Prostate gland (tissue), 2 donors: ENCODE data around the gene CDC40. TPM values are rescaled to one million over a fixed set of nuclear protein-coding genes. Genes with fewer than 3 reads are reported as not detected.

Experiments
- DNase-seq: peaks from one replicate; pipeline ENCODE4 v3.0.0-alpha.2; 2019; ENCODE audit warnings: low spot score
- H3K27ac ChIP-seq, 2 donors: fragments of 200-600 bp; sonication (generic); 2 replicates each; pipeline ENCODE4 v1.5.1; 2017 to 2019
- H3K27me3 ChIP-seq: fragments of 200-600 bp; sonication (generic); replicated peaks from 2 replicates; pipeline ENCODE4 v1.5.1; 2019; ENCODE audit not compliant: insufficient read depth
- H3K36me3 ChIP-seq, 2 donors: fragments of 200-600 bp; sonication (generic); 1 replicate in 1 of 2; 2 replicates in 1 of 2; pipeline versions ENCODE4 v1.5.1 to v1.8.1; 2017 to 2019
- H3K4me1 ChIP-seq: fragments of 200-600 bp; sonication (generic); replicated peaks from 2 replicates; pipeline ENCODE4 v1.5.1; 2019
- H3K4me3 ChIP-seq, 2 donors: fragments of 200-600 bp; sonication (generic); 2 replicates each; pipeline ENCODE4 v1.5.1; 2017 to 2019
- H3K9me3 ChIP-seq: fragments of 200-600 bp; sonication (generic); 2 replicates; pipeline ENCODE4 v1.5.1; 2017
- POLR2A ChIP-seq: fragments of 450-650 bp; IDR thresholded peaks from one replicate; pipeline ENCODE4 v1.6.1; 2016; ENCODE audit warnings: antibody characterized with exemption, mild to moderate bottlenecking
- POLR2AphosphoS5 ChIP-seq: sonication (generic); formaldehyde crosslinking; IDR thresholded peaks from one replicate; pipeline ENCODE4 v1.6.1; 2017; ENCODE audit warnings: antibody characterized with exemption
- whole genome bisulfite sequencing: methylation state at CpG from one replicate; pipeline ENCODE4 v1.1.5; 2018; 5-methylcytosine and 5-hydroxymethylcytosine counted together
- intact Hi-C: fragments of 100-400 bp; cut with DNase I; formaldehyde crosslinking; loops from one replicate; pipeline ENCODE4 v1.14.2; 2022
- total RNA-seq, 2 donors: library from RNA; depleted of rRNA; stranded (reverse); fragments of >200 nt; gene quantifications; one replicate each; pipeline ENCODE4 v1.1.0, GENCODE V29; 2016
- TF ChIP-seq, protein P1 (sequence below), 4 experiments: fragments of 200-600 bp in 2 of 4; fragments of 450-650 bp in 2 of 4; sonication (generic) in 2 of 4; IDR thresholded peaks; 1 replicate in 3 of 4; 2 replicates in 1 of 4; pipeline ENCODE4 v1.5.1; 2016 to 2019; ENCODE audit warnings: antibody characterized with exemption in 4 of 4, mild to moderate bottlenecking in 2 of 4, moderate library complexity in 2 of 4

Gene CDC40
- total RNA-seq, 2 donors from 2014 or later, result 15.8 to 20.4 TPM

DNA sequence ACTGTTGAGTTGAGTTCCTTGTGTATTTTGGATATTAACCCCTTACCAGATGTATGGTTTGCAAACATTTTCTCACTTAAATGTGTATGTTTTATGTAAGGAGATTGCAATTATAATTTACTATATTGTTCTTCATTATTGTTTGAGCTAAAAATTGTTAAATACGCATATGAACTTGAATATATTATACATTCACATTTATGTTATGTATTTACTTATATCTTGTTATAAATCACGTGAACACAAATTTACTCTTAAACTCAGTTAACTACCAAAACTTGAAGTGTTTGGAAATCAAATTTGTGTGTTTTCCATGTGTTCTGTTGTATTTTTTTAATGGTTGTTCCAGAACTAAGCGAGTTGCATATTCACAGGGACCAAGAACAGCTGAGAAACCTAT is 18.3 kb downstream of the CDC40 start:
- 99% methylated on average over 3 of the region's 3 CpGs for WGBS
- no peak overlapping the region for H3K27ac ChIP-seq
- H3K4me3 ChIP-seq, result no peak overlapping the region
- no peaks in the 10 kb centered on the region for H3K36me3 ChIP-seq
- TF ChIP-seq, protein P1, sequence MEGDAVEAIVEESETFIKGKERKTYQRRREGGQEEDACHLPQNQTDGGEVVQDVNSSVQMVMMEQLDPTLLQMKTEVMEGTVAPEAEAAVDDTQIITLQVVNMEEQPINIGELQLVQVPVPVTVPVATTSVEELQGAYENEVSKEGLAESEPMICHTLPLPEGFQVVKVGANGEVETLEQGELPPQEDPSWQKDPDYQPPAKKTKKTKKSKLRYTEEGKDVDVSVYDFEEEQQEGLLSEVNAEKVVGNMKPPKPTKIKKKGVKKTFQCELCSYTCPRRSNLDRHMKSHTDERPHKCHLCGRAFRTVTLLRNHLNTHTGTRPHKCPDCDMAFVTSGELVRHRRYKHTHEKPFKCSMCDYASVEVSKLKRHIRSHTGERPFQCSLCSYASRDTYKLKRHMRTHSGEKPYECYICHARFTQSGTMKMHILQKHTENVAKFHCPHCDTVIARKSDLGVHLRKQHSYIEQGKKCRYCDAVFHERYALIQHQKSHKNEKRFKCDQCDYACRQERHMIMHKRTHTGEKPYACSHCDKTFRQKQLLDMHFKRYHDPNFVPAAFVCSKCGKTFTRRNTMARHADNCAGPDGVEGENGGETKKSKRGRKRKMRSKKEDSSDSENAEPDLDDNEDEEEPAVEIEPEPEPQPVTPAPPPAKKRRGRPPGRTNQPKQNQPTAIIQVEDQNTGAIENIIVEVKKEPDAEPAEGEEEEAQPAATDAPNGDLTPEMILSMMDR (IDR thresholded peaks at IDR 0.05), result no peak
- TF ChIP-seq POLR2A, result no peak
- no peak for TF ChIP-seq POLR2AphosphoS5
- no peak for DNase-seq
- no peaks in the 10 kb centered on the region for H3K9me3 ChIP-seq
- H3K4me1 ChIP-seq, result no peaks in the 10 kb centered on the region
- H3K27me3 ChIP-seq, result no peaks in the 10 kb centered on the region
- intact Hi-C loops, result no loop called here

DNA sequence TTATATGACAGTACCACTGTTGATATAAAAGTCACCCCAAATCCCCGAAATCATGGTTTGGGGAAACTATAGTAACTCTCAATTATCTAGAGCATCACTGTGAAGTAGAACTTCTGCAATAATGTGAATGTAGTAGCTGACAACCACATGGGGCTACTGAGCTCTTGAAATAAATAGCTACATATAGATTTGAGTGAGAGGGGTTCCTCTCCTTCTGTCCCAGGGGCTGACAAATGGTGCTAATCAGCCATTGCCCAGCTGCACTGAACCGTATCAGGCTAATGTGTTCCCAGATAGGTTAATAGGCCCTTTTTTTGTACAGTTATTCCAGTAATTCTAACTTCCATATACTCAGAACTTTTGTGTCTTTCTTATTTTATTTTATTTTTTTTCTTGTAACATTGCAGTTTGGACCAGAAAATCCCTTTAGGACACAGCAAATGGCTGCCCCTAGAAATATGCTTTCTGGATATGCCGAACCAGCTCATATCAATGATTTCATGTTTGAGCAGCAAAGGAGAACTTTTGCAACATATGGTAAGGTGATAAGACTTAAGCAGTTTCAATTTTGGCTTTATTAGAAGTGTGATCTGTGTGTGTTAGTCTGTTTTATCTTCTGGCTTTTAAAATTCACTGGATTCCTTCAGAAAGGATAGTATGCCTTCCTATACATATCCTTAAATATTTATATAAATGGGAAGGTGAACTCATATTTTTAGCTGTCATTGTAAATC is 21.1 kb downstream of the CDC40 start:
- no peak for DNase-seq
- Histone ChIP-seq H3K9me3 (no peaks in the 10 kb centered on the region), H3K36me3 (no peaks in the 10 kb centered on the region), H3K4me1 (no peaks in the 10 kb centered on the region), H3K4me3 (no peak overlapping the region), H3K27me3 (no peaks in the 10 kb centered on the region), H3K27ac (no peak overlapping the region)
- intact Hi-C loops, result no loop called here
- WGBS, result 90% methylated on average over 3 of the region's 3 CpGs
- TF ChIP-seq, protein P1 (IDR thresholded peaks at IDR 0.05), result no peak
- TF ChIP-seq POLR2A, result no peak
- no peak for TF ChIP-seq POLR2AphosphoS5

DNA sequence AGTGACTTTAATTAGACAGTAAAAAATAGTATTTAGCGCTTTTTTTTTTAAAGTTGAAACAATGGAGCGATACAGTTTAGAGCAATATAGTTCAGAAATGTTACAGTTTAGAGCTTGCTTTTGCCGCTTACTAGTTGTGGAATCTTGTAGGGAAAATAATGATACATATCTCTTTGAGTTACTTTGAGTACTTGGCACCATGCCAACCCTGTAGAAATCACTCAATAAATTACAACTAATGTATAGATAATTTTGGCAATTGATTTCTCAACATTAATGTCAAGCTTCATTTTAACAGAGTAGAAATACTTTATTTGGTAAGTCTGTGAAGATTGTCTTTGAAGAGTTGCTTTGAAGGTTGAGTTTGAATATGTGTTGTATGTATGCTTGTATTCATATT is 27.4 kb downstream of the CDC40 start:
- Histone ChIP-seq H3K4me3 (no peak overlapping the region), H3K4me1 (no peaks in the 10 kb centered on the region), H3K27me3 (no peaks in the 10 kb centered on the region), H3K9me3 (no peaks in the 10 kb centered on the region), H3K27ac (no peak overlapping the region), H3K36me3 (peaks cover 0 to 8% of the 10 kb centered on the region in 2 donors)
- DNase-seq, result no peak
- intact Hi-C loops, result no loop called here
- no peak for TF ChIP-seq POLR2A
- no peak for TF ChIP-seq POLR2AphosphoS5
- TF ChIP-seq, protein P1 (IDR thresholded peaks at IDR 0.05), result no peak
- WGBS, result 97% methylated on average over 3 of the region's 3 CpGs

DNA sequence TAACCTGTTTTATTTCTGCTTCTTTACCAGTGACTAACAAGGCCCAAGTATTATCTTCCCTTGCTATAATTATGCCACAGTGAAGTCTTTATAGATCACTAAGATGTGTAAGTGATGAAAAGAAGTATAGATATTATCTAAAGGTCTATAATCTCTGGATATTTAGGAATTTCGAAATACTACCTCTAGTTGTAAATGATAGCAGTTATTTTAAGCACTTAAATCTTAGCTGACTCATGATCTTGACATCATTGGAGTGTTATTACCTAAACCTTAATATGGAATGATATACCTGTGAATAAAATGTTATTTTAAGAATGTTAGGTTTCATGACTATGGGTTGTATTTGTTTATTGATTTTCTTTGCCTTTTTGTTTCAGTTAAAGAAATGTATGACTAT is 31.5 kb downstream of the CDC40 start:
- H3K27me3 ChIP-seq, result no peaks in the 10 kb centered on the region
- TF ChIP-seq, protein P1 (IDR thresholded peaks at IDR 0.05), result no peak
- TF ChIP-seq POLR2A, result no peak
- no peak for TF ChIP-seq POLR2AphosphoS5
- H3K9me3 ChIP-seq, result no peaks in the 10 kb centered on the region
- no peaks in the 10 kb centered on the region for H3K4me1 ChIP-seq
- DNase-seq, result no peak
- H3K36me3 ChIP-seq, result peaks cover 0 to 11% of the 10 kb centered on the region in 2 donors
- no peak overlapping the region for H3K4me3 ChIP-seq
- WGBS, result 71% methylated on average over 1 of the region's 1 CpG
- intact Hi-C loops, result no loop called here
- H3K27ac ChIP-seq, result no peak overlapping the region

DNA sequence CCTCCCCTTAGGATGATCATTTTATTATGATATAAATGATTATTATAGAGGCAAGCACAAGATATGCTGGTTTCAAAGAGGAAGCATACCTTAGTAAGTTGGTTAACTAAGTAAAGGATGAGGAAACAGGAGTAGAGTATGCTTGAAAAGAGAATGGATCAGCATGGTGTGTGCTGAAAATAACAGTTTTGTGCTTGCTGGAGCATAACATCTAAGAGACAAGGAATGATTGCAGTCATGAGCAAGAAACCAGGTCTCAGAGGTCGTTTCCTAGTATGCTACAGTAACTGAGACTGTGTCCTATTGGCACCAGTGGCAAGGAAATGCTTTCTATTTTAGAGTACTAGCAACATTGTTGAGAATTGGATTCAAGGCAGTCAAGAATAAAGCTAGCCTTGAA is 34.1 kb downstream of the CDC40 start:
- intact Hi-C loops, result no loop called here
- whole genome bisulfite sequencing, result 52% methylated on average over 1 of the region's 1 CpG
- DNase-seq, result no peak
- TF ChIP-seq POLR2AphosphoS5, result no peak
- no peak for TF ChIP-seq POLR2A
- no peaks in the 10 kb centered on the region for H3K27me3 ChIP-seq
- no peaks in the 10 kb centered on the region for H3K4me1 ChIP-seq
- peaks cover 0 to 16% of the 10 kb centered on the region in 2 donors for H3K36me3 ChIP-seq
- no peak overlapping the region for H3K27ac ChIP-seq
- no peaks in the 10 kb centered on the region for H3K9me3 ChIP-seq
- no peak overlapping the region for H3K4me3 ChIP-seq
